ENCODE data around the gene HSH2D. TPM values are rescaled to one million over a fixed set of nuclear protein-coding genes. Genes with fewer than 3 reads are reported as not detected.
A peak's percentile ranks its signal among the peaks of the same experiment; 100 is the strongest.

The HSH2D gene, protein sequence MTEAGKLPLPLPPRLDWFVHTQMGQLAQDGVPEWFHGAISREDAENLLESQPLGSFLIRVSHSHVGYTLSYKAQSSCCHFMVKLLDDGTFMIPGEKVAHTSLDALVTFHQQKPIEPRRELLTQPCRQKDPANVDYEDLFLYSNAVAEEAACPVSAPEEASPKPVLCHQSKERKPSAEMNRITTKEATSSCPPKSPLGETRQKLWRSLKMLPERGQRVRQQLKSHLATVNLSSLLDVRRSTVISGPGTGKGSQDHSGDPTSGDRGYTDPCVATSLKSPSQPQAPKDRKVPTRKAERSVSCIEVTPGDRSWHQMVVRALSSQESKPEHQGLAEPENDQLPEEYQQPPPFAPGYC
- 11.1 and 12.6 TPM in 2 replicates for total RNA-seq (2014; rRNA removed; shearing (Covaris generic))

DNA sequence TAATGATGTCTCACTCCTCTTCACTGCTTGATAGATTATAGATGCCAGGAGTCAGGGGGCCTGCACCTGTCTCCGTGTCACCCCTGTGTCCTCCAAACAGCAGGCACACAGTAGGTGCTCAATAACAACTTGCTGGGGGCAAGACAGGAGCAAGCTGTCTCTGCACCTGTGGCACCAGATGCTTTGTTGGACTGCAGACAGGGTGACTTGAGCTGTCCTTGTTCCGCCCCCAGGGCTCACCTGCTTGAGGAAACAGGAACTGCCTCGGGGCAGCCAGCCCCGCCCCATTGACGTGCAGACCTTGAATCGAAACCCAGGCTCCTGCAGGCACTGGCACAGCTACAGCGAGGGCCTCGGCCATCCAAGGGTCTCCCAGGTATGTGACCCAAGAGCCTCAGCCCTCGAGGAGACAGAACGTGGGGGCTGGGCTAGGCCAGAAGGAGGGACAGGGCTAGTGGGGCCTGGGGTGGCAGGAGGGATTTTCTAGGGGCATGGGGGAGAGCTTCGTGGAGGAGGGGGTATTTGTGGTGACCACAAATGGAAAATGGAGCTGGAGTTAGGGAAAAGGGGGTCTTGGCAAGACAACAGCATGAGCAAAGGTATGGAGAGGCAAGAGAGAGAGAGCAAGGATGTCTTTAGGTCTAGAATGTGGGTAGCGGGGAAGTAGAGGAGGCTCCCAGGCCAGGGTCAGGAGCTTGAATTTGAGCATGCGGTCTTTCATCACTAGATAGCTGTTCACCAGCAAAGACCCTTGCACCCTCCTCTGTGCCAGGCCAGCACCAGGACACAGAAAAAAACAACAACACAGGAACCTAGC lies at the start of gene HSH2D:
TSS of gene HSH2D (plus strand) at position 287 of the 817 bp plus-strand sequence. CDS start 5,066 bp downstream, outside the sequence.
- DNase-seq (ENCODE audit: low read depth), result peak; percentile 73

DNA sequence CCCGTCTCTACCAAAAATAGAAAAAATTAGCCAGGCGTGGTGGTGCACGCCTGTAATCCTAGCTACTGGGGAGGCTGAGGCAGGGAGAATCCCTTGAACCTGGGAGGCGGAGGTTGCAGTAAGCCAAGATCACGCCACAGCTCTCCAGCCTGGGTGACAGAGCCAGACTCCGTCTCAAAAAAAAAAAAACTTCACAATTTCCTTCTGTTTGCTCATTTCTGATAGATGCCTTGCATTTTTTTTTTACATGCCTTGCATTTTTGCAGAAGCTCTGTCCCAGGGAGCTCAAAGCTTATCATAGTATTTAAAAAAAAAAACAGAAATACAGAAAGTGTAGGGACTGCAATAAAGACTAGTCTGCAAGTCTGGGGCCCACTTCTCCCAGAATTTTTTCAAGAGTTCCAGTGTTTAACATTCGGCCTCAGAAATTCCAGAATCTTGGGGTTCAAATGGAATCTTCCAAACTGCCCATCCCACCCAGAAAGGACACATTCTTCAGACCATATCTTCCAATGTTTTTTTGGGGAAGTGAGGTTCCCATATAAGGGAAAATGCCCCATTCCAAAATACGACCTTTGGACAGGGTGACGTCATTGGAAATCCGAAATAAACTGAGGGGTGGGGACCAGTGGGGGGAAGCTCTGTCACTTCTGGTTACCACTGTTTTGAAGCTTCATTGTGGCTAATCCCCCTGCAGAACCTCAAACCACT lies 49.0 kb upstream of the HSH2D start:
- DNase-seq (ENCODE audit: low read depth), result no peak

DNA sequence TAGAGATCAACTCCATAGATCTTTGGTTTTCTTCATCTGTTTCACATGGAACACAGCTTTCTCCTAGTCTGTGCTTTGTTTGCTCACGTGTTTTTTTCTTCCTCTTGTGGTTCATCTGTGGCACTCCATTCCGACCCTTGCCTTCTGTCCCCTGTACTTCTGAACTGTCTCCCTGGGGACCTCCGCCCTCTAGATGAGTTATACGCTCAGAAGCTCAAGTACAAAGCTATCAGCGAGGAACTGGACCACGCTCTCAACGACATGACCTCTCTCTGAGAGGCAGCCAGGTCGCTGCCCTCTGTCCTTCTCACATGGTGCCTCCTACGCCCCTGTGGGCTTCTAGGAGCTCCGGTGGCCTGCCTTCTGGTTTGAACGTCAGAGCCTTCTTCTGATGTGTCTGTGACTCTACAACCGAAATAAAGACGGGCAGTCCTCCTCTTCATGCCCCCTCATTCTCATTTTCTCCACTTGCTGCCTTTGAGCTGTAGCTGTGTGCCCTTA lies 48.4 kb upstream of the HSH2D start:
- no peak for DNase-seq (ENCODE audit: low read depth)

DNA sequence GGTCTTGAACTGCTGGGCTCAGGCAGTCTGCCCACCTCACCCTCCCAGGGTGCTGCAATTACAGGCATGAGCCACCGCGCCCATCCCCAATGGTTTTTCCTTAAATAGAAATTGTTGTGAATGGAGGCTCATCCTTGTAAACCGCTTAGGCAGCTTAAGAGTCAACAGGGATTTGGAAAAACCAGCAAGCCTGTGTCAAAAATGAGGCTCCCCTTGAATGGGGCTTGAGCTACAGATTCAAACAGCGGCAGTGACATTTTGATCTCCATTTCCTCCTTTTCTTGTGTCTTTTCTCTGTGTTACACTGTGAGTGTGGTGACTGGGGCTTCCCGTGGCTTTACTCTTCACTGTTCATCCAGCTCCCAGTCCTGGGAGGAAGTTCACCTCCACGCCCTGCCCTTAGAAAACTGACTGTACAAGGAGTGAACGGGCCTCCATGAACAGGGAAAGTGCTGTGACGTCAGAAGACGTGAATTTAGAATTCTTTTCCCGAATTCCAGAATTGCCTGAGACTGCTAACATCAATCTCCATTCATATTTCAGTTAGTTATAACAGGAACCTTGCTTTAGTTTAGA lies 47.1 kb upstream of the HSH2D start:
- DNase-seq (ENCODE audit: low read depth), result no peak

DNA sequence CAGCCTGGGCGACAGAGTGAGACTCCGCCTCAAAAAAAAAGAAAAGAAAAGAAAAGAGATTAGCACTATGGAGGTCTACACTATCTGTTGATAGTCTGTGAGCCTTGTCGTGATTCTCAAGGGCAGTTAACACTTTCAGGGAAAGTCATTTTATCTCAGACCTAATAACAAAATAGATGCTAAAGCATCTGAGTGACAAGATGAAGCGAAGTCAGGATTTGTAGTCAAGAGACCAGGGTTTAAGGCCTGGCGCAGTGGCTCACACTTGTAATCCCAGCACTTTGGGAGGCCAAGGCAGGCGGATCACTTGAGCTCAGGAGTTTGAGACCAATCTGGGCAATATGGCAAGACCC lies 45.1 kb upstream of the HSH2D start:
- no peak for DNase-seq (ENCODE audit: low read depth)

DNA sequence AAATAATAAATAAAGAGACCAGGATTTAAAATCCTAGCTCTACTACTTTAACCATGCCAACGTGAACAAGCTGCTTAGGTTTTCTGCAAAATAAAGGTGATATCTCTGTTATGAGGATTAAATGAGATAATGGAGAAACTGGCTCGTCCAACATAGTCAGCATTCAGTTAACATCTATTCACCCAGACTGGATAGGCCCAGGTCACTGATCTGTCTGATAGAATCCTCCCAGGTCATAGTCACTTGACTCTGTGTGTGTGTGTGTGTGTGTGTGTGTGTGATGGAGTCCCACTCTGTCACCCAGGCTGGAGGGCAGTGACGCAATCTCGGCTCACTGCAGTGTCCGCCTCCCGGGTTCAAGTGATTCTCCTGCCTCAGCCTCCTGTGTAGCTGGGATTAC lies 44.7 kb upstream of the HSH2D start:
- no peak for DNase-seq (ENCODE audit: low read depth)

DNA sequence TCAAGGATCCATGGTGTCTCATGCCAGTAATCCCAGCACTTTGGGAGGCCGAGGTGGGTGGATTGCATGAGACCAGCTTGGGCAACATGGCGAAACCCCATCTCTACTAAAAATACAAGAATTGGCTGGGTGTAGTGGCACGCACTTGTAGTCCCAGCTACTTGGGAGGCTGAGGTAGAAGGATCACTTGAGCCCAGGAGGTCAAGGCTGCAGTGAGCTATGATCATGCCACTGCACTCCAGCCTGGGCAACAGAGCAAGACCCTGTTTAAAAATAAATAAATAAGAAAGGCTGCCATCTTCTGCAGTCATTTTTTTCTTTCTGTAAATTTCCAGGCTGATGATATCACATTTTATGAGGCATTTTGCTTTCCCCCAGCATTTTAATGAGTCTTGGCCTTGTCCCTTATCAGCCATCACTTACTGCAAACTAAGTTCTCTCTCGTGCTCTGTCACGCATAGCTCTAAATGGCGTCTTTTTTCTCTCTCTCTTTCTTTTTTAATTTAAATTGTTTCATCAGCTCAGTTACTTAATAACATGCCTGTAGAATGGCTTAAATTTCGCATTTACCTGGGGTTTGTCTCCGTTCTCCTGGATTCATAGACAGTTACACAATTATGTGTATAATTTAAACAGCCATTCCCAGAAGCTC lies 44.0 kb upstream of the HSH2D start:
- peak; percentile 43 for DNase-seq (ENCODE audit: low read depth)

DNA sequence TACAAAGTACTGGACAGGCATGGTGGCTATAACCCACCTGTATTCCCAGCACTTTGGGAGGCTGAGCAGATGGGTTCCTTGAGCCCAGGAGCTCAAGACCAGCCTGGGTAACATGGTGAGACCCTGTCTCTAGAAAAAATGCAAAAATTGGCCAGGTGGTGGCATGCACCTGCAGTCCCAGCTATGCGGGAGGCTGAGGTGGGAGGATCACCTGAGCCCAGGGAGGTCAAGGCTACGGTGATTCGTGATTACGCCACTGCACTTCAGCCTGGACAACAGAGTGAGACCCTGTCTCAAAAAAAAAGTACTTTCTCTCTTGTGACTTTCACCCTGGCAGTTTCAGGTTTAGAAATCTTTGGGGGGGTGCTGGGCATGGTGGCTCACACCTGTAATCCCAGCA lies 43.0 kb upstream of the HSH2D start:
- DNase-seq (ENCODE audit: low read depth), result no peak

DNA sequence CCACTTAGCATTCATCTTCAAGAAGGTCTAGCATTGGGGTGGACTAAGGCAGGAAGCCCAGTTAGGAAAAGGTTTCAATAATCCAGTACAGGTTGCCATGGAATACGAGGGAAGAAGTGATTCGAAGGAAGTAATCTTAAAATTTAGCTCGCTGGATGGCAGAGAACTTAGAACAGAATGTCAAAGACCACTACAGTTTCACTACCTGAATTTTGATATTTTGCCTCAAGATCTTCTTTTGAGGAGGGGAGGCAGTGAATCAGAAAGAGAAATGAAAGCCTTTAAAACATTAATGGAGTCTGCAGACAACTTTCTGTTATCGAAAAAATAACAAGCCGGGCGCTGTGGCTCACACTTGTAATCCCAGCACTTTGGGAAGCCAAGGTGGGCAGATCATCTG lies 38.8 kb upstream of the HSH2D start:
- DNase-seq (ENCODE audit: low read depth), result peak; percentile 32

DNA sequence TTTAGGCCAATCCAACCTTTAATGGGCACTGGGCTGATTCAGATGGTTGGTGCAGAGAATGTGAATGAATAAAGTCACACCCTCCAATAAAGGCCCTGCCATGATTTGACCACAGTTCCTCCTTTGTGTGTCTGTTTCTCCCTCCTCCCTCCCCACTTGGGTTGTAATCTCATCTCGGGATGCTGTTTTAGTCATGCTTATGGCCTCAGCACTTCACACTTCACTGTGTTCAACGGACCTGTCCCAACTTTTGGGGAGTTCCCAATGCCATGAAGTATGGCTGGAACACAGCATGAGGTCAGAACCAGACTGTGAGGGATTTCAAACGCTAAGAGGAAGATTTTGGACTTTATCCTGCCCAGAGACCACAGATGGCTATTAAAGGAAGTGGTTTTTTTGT lies 37.4 kb upstream of the HSH2D start:
- peak; percentile 74 for DNase-seq (ENCODE audit: low read depth)

DNA sequence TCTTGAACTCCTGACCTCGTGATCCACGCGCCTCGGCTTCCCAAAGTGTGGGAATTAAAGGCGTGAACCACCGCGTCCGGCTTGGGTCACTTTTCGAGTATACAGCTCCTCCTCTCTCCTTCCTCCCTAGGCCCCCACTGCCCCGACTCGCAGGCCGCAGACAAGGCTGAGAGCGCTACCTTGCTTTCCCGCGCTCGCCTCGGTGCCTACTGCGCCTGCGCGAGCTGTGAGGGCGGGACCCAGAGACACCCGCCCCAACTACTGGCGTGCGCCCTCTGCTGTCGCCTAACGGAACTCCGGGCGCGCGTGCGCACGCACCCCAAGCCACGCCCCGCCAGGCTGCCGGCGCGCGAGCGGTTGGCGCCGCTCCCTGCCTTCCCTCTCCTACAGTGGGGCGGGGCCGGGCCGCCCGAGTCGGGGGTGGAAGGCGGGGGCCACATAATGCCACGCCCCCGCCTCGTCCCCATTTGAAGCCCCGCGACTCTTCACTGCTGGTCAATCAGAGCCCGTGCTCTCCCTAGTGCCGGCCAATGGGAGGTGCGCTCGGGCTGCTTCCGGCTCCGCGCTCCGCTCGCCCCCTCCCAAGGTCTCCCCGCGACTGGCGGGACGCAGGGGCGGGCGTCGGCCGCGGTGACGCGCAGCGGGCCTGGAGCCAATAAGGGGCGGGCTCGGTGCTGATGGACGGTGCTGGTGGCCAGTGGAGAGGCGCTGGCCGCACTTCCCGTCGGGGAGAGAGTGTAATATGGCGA lies 32.2 kb upstream of the HSH2D start, which contains the start of gene RAB8A:
TSS of gene RAB8A (plus strand) at position 730 of the 749 bp plus-strand sequence. CDS start at position 743, 13 bp downstream.
- peak; percentile 99 for DNase-seq (ENCODE audit: low read depth)

DNA sequence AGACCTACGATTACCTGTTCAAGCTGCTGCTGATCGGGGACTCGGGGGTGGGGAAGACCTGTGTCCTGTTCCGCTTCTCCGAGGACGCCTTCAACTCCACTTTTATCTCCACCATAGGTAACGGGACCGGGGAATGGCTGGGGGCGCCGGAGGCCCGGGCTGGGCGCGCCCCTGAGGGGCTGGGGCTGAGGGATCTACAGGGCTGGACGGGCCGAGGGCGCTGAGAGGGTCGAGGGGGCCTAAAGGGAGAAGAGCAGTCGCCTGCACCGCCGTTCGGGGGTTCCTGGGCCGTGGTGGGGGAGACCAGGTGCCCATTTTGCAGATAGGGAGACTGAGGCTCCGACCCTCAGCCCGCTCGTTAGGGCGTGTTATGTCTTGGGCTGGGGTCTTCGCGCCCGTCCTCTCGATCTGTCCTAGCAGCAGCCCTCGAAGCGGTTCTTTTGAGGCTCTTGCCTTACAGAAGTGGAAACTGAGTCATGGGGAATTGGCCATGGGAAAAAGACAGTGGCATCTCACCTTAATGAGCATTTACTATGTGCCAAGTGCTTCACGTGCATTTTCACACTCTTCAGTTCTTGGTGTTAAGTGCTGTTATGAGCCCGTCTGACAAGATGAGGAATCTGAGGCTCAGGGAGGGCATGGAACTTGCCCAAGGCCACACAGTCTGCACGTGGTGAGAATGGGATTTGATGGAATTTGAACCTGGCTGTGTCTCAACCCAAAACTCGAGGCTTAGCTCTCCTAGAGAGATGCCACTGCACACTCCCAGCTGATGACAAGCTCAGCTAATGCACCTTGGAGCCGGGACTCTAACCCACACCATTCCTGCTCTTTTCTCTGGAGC lies 31.4 kb upstream of the HSH2D start:
- DNase-seq (ENCODE audit: low read depth), result no peak

DNA sequence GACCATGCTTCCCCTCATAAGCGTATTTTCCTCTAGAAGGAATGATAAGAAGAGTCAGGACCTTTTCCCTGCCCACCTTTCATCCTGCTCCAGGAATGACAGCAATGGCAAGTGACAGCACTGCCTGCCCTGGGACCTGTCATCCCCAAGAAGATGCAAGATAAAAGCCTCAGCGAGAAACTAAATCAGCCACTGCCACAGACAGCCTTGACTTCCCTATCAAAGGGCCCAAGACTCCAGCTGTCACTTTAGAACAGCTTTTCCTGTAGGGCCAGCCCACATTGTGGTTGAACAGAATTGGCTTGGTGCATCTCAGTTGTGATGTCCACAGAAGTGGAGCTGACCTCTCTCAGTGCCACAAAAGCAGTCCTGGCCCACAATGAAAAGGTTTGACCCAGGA lies 30.7 kb upstream of the HSH2D start:
- DNase-seq (ENCODE audit: low read depth), result no peak

DNA sequence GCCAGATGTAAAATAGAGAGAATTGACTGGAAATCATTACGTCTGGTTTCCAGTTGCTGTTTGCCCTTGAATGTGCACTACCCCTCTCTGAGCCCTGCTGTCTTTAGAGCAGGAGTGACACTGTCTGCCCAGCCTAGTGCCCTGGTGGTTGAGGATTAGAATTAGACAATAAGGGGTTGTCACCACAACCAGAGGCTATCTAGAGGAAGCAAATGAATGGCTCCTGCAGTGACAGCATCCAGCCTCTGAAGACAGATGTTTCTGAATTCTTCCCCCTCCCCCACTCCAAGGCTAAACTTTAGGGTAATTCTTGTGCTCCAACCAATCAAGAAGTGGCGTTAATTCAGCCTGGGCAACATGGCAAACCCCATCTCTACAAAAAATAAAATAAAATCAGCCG lies 29.8 kb upstream of the HSH2D start:
- no peak for DNase-seq (ENCODE audit: low read depth)

DNA sequence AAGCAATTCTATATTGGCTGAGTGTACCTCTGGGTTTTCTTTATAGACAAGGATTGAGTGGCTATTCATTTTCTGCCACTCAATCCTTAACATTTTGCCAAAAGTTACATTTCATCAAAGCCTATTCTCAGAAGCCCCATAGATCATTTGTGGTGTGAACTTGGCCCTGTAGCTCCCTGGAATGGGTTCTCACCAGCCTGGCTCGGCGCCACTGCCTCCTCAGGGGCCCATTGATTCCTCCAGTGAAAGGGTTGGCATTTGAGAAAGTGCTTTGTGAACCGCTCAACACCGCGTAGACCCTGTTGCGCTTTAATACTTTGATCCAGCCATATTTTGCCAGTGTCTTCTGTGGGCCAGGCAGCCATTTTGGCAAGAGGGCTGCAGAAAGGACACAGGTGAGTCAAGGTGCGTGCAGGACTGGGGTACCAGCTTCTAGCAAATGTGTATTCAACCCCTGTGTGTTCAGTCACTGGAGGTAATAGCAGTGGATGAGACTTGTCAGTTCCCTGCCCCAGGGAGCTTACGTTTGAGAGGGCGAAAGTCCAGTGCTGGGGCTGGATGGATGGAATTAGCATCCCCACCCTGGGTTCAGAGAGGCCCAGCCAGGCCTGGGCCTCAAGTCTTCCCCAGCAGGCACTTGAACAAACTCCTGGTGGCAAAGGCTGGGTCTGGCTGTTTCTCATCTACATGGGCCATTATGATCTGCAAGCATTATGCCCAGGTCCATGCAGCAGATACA lies 28.0 kb upstream of the HSH2D start:
- DNase-seq (ENCODE audit: low read depth), result no peak

DNA sequence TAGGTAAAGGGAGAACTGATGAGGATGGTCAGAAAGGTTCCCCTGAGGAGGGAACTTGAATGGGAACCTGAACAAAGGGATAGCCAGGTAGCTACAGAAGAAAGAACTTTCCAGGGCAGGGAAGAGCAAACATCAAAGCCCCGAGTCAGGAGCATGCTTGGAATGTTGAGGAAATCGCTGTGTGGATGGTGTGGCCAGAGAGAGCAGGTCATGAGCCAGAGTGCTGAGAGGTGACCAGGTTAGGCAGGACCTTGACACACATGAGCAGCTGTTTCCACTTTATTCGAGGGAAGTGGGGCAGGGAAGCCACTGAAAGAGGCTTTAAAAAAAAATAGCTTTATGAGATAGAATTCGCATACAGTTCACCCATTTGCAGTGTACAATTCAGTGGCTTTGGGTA lies 27.4 kb upstream of the HSH2D start:
- no peak for DNase-seq (ENCODE audit: low read depth)

DNA sequence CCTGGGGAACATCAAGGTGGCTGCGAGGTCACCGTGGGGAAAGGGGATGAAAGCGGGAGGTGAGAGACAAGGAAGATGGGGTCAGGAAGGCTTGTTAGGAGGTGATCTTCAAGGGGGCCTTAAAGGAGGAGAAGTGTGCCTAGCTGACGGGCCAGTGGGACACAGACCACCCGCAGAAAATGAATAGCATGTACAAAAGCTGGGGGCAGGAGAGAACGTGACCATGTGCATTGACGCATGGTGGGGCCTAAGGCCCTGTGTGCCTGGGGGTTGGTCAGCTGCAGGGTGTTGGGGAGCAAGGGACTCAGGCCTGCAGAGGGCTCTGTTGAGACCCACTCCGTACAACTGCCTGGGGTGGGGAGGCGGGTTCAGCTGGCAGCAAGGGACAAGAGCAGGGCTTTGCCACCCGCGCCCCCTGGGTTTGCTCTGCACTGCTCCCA lies 25.9 kb upstream of the HSH2D start:
- no peak for DNase-seq (ENCODE audit: low read depth)

DNA sequence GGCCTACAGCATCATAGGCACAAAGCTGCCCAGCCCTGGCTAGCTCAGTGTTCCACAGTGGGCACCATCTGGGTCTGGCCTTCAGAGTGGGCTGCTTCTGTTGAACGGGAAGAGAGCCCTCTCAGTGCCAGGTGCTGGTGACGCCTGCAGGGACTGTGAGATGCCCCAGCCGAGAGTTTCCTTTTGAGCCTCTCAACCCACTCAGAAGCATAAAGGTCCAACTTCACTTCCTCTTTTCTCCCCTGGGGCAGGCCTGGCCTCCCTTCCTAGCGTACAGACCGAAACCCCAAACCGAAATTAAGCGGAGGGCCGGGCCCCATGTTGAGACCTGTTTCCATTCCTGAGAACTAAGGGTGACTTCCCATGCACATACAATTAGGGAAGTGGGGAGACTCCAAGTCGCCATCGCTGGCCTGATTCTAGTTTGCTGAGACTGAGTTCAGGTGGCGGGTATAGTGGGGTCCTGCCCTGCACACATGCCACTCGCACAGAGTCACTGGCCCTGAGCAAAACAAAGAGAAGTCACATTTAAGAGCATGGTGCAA lies 24.9 kb upstream of the HSH2D start:
- no peak for DNase-seq (ENCODE audit: low read depth)
